Naive thymus-derived CD8-positive, alpha-beta T cell (primary cell): Measurements from ENCODE around the gene EYA3. TPM values are rescaled to one million over a fixed set of nuclear protein-coding genes. Genes with fewer than 3 reads are reported as not detected.

ENCODE experiments used
- ATAC-seq, 2 donors: fragments of 150-1000 bp; cut with Tn5 transposase in 1 of 2; sonication (Bioruptor Pico), chemical (Tn5 transposase) in 1 of 2; 1 replicate in 1 of 2; 2 replicates in 1 of 2; pipeline ENCODE4 v1.10.0; 2021; ENCODE audit warnings: mild to moderate bottlenecking in 2 of 2, moderate library complexity in 2 of 2
- POLR2A ChIA-PET: fragments of 350-600 bp; sonication (Branson Sonifier 250); formaldehyde crosslinking; loops from one replicate; lab custom pipeline; 2021; ENCODE audit warnings: antibody characterized with exemption; lab: Charles Lee
- DNase-seq, 10 donors: peaks; one replicate each; pipeline versions ENCODE4 v3.0.0 to v3.0.0-alpha.2; 2020 to 2022
- H3K27ac Mint-ChIP-seq, 10 donors: one replicate each; pipeline ENCODE4 v1.8.0; 2020 to 2022; ENCODE audit warnings: mild to moderate bottlenecking in 10 of 10, mixed read lengths in 10 of 10, moderate library complexity in 4 of 10, inconsistent platforms in 1 of 10
- H3K27me3 Mint-ChIP-seq, 5 donors: one replicate each; pipeline ENCODE4 v1.8.0; 2021 to 2022; ENCODE audit warnings: mixed read lengths in 5 of 5
- H3K36me3 Mint-ChIP-seq, 3 donors: one replicate each; pipeline ENCODE4 v1.8.0; 2020 to 2022; ENCODE audit warnings: mixed read lengths in 3 of 3, mild to moderate bottlenecking in 2 of 3, inconsistent platforms in 1 of 3
- H3K4me1 Mint-ChIP-seq, 4 donors: one replicate each; pipeline ENCODE4 v1.8.0; 2021 to 2022; ENCODE audit warnings: mixed read lengths in 4 of 4
- H3K4me3 Mint-ChIP-seq, 10 donors: one replicate each; pipeline ENCODE4 v1.8.0; 2020 to 2022; ENCODE audit warnings: mild to moderate bottlenecking in 10 of 10, mixed read lengths in 10 of 10, moderate library complexity in 6 of 10, inconsistent platforms in 1 of 10
- H3K9me3 Mint-ChIP-seq, 9 donors: one replicate each; pipeline ENCODE4 v1.8.0; 2020 to 2022; ENCODE audit warnings: mixed read lengths in 9 of 9, mild to moderate bottlenecking in 3 of 9, inconsistent platforms in 1 of 9, moderate library complexity in 1 of 9
- polyA plus RNA-seq, 3 donors: library from polyadenylated mRNA; unstranded; fragments of 300-500 nt; fragmentation: Illumina TruSeq; gene quantifications; one replicate each; pipeline ENCODE4 v1.2.3, GENCODE V29; 2021
- total RNA-seq, 8 experiments: library from RNA in 2 of 8; stranded (reverse) in 2 of 8; gene quantifications; one replicate each; pipeline ENCODE4 v1.2.3 and lab custom pipeline; 2021 to 2026

The EYA3 gene
- total and polyA plus RNA-seq, 5 experiments from 2014 or later = 1.8 to 22.8 (median 6.2) TPM

DNA sequence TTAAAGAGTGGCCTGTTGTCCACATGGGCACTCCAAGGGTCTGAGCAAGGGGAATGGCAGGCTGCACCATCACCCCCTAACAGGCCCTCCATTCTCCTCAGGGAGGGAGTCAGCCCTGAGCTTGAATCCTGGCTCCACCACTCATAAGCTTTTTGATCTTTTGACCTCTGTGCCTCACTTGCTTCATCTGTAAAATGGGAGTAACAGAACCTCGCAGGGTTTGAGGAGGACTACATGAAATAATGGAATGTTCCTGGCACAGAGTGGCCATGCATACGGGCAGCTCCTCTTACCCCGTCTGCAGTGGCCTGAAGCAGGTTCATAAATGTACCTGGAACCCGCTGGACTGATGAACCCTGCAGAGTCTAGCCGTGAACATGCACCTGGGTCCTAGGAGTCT, 130.8 kb downstream of the EYA3 start:
- H3K27me3 Mint-ChIP-seq = peaks cover 0 to 5% (median 0%) of the 10 kb centered on the region in 5 donors
- peaks cover 10 to 35% (median 21%) of the 10 kb centered on the region in 4 donors for H3K4me1 Mint-ChIP-seq
- peaks cover 0 to 2% (median 0%) of the 10 kb centered on the region in 3 donors for H3K36me3 Mint-ChIP-seq
- H3K4me3 Mint-ChIP-seq = peak overlapping the region in 3 of 10 donors; percentile 58 to 73 (median 69)
- DNase-seq (no peak), ATAC-seq (no peak)
- H3K27ac Mint-ChIP-seq = peak overlapping the region in 1 of 10 donors; percentile 37
- no peaks in the 10 kb centered on the region for H3K9me3 Mint-ChIP-seq
- POLR2A ChIA-PET = interaction anchor here (0.6 to 4.0 kb wide), 5 partner anchors 9 to 101 kb away, joined by 3 to 20 read pairs (median 4); no protein-coding TSS in a partner anchor

DNA sequence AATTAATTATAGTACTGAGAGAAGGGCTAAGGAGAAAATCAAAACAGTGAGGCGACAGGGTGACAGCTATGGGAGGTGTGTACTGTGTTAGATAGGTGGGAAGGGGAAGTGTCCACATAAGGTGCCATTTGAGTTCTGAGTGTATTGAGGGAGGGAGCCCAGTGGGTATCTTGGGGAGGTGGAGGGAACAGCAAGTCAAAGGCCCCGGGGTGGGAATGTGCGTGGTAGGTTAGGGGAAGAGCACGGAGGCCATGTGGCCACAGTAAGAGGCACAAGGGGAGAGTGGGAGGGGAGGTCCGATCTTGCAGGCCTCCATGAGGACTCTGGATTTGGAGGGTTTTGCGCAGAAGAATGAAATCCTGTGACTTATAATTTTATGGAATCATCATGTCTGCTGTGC, 131.6 kb downstream of the EYA3 start:
- Mint-ChIP-seq H3K4me1 (peaks cover 7 to 27% (median 17%) of the 10 kb centered on the region in 4 donors), H3K4me3 (peak overlapping the region in 4 of 10 donors; percentile 9 to 56 (median 37)), H3K27me3 (peaks cover 0 to 5% (median 0%) of the 10 kb centered on the region in 5 donors), H3K27ac (peak overlapping the region in 3 of 10 donors; percentile 5 to 48 (median 14)), H3K9me3 (no peaks in the 10 kb centered on the region), H3K36me3 (no peaks in the 10 kb centered on the region)
- no peak for DNase-seq
- POLR2A ChIA-PET = interaction anchor here (1.3 to 4.0 kb wide), 2 partner anchors 9 to 12 kb away, joined by 3 to 20 read pairs; no protein-coding TSS in a partner anchor
- no peak for ATAC-seq

DNA sequence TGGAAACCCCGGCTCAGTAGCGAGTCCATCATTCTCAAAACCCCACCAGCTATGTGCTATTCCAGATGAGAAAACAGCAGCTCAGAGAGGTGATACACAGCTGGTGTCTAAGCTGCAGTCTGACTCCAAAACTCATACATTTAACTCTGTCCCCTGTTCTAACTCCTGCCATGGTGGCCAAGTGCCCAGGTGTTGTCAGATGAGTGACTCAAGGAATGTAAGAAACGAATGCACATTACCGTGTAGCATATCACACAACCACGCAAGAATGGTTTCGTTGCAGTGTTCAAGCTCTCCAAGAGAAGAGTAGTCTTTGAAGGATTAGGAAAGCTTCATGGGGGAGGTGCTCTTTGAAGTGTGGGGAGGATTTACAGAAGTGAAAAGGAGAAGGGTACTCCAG, 133.3 kb downstream of the EYA3 start:
- Mint-ChIP-seq H3K4me3 (peak overlapping the region in 1 of 10 donors; percentile 10), H3K27ac (peak overlapping the region in 1 of 10 donors; percentile 53), H3K9me3 (no peaks in the 10 kb centered on the region), H3K4me1 (peaks cover 0 to 13% (median 5%) of the 10 kb centered on the region in 4 donors), H3K36me3 (no peaks in the 10 kb centered on the region), H3K27me3 (peaks cover 0 to 5% (median 0%) of the 10 kb centered on the region in 5 donors)
- ATAC-seq (no peak), DNase-seq (no peak)
- POLR2A ChIA-PET = no interaction called here

DNA sequence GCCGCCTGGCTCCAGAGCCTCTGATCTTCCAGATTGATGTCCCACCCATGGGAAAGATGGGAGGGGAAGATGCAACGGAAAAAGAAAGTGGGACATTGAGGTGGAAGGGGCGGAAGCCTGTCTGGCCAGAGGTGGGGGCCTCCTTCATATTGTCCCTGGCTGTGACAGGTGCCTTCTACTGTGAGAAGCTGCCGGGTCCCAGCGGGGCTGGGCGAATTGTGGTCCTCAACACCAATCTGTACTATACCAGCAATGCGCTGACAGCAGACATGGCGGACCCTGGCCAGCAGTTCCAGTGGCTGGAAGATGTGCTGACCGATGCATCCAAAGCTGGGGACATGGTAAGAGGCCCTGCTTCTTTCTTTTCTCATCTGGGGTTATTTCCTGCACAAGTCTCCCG, 134.2 kb downstream of the EYA3 start:
- no peaks in the 10 kb centered on the region for H3K9me3 Mint-ChIP-seq
- peaks cover 0 to 10% (median 3%) of the 10 kb centered on the region in 4 donors for H3K4me1 Mint-ChIP-seq
- H3K4me3 Mint-ChIP-seq = no peak overlapping the region
- DNase-seq = no peak
- H3K36me3 Mint-ChIP-seq = no peaks in the 10 kb centered on the region
- ATAC-seq = no peak
- H3K27ac Mint-ChIP-seq = no peak overlapping the region
- H3K27me3 Mint-ChIP-seq = peaks cover 0 to 5% (median 0%) of the 10 kb centered on the region in 5 donors
- POLR2A ChIA-PET = interaction anchor here (0.6 kb wide), 1 partner anchor 146 kb away, joined by 4 read pairs; no protein-coding TSS in a partner anchor

DNA sequence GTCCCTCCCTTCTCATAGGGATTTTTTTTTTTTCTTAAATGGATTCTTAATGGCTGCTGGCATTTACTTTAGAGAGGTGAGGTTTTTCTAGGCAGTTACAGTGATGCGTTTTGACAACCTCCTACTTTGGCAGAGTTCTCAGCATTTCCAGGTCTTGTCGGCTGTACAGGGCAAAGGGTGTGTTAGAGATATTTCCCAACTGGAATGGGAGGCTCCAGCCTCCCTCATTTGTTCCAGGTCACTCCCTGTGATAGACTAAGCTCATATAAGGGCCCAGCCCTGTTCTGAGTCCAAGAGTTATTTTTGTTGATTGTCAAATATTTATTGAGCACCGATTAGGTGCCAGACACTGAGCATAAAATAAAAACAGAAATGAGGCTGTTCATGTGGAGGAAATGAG, 136.3 kb downstream of the EYA3 start:
- POLR2A ChIA-PET = interaction anchor here (0.5 to 1.6 kb wide), 3 partner anchors 8 to 249 kb away, joined by 3 to 6 read pairs (median 3); partner anchors contain the start of gene XKR8
- Mint-ChIP-seq H3K9me3 (no peaks in the 10 kb centered on the region), H3K27me3 (peaks cover 0 to 5% (median 0%) of the 10 kb centered on the region in 5 donors), H3K4me1 (peaks cover 0 to 1% (median 0%) of the 10 kb centered on the region in 4 donors), H3K4me3 (no peak overlapping the region), H3K36me3 (no peaks in the 10 kb centered on the region), H3K27ac (peak overlapping the region in 2 of 10 donors; percentile 51 to 56)
- ATAC-seq = no peak
- DNase-seq = no peak

DNA sequence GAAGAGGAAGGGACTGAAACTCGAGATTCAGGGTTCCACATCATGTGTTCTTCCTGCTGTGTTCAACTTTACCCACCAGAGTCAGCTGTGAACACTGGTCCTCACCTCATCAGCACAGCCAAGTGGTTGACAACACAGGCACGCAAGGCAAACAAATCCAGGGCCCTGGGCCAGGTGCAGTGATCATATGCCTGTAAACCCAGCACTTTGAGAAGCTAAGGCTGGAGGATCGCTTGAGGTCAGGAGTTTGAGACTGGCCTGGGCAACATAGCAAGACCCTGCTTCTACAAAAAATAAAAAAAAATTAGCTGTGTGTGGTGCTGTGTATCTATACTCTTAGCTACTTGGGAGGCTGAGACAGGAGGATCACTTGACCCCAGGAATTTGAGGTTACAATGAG, 137.0 kb downstream of the EYA3 start:
- Mint-ChIP-seq H3K27me3 (peaks cover 0 to 5% (median 0%) of the 10 kb centered on the region in 5 donors), H3K4me1 (peaks cover 0 to 1% (median 0%) of the 10 kb centered on the region in 4 donors), H3K9me3 (no peaks in the 10 kb centered on the region), H3K27ac (no peak overlapping the region), H3K36me3 (no peaks in the 10 kb centered on the region), H3K4me3 (no peak overlapping the region)
- POLR2A ChIA-PET = interaction anchor here (0.7 to 1.6 kb wide), 3 partner anchors 9 to 278 kb away, joined by 3 to 6 read pairs (median 3); partner anchors contain the start of gene XKR8
- ATAC-seq = no peak
- no peak for DNase-seq

DNA sequence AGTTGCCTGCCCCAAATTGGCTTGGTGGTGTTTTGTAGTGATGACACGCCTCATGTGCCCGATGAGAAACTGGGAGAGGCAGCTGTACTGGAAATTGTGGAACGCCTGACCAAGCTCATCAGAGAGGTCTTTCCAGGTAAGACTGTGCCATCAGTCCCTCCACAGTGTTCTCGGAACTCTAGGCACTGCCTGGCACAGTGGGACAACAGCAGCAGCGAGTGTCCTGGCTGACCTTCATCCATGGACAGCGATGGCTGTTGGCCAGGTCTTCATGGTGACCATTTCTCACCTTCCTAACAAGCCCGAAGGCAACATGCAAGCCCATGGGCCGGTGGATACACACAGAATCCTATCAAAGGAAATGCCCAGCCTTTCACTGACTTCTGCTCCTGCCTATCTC, 139.4 kb downstream of the EYA3 start:
- no peak overlapping the region for H3K27ac Mint-ChIP-seq
- no peaks in the 10 kb centered on the region for H3K36me3 Mint-ChIP-seq
- H3K27me3 Mint-ChIP-seq = no peaks in the 10 kb centered on the region
- H3K4me3 Mint-ChIP-seq = no peak overlapping the region
- H3K4me1 Mint-ChIP-seq = peaks cover 0 to 9% (median 3%) of the 10 kb centered on the region in 4 donors
- no peak for ATAC-seq
- DNase-seq = no peak
- H3K9me3 Mint-ChIP-seq = no peaks in the 10 kb centered on the region
- POLR2A ChIA-PET = interaction anchor here (1.3 to 1.7 kb wide), 2 partner anchors 8 to 12 kb away, joined by 3 to 4 read pairs; no protein-coding TSS in a partner anchor

DNA sequence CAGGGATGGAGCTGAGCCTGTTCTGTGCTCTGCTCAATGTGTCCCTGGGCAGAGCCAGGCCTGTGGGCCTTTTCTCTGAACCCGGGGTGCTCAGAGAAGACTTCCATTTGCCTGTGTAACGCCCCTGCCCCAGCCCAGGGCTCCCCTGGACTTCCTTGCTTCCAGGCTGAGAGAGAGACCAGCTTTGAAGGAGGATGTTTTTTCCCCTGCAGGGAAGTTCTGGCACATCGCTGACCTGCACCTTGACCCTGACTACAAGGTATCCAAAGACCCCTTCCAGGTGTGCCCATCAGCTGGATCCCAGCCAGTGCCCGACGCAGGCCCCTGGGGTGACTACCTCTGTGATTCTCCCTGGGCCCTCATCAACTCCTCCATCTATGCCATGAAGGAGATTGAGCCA, 143.4 kb downstream of the EYA3 start:
- POLR2A ChIA-PET = interaction anchor here (0.6 to 2.8 kb wide), 4 partner anchors 11 to 186 kb away, joined by 3 to 20 read pairs (median 4); partner anchors contain the start of gene XKR8
- Mint-ChIP-seq H3K9me3 (no peaks in the 10 kb centered on the region), H3K27me3 (no peaks in the 10 kb centered on the region), H3K27ac (peak overlapping the region in 4 of 10 donors; percentile 14 to 53 (median 24)), H3K4me3 (peak overlapping the region in 1 of 10 donors; percentile 45), H3K36me3 (no peaks in the 10 kb centered on the region), H3K4me1 (peaks cover 4 to 41% (median 23%) of the 10 kb centered on the region in 4 donors)
- ATAC-seq = no peak
- DNase-seq = no peak

DNA sequence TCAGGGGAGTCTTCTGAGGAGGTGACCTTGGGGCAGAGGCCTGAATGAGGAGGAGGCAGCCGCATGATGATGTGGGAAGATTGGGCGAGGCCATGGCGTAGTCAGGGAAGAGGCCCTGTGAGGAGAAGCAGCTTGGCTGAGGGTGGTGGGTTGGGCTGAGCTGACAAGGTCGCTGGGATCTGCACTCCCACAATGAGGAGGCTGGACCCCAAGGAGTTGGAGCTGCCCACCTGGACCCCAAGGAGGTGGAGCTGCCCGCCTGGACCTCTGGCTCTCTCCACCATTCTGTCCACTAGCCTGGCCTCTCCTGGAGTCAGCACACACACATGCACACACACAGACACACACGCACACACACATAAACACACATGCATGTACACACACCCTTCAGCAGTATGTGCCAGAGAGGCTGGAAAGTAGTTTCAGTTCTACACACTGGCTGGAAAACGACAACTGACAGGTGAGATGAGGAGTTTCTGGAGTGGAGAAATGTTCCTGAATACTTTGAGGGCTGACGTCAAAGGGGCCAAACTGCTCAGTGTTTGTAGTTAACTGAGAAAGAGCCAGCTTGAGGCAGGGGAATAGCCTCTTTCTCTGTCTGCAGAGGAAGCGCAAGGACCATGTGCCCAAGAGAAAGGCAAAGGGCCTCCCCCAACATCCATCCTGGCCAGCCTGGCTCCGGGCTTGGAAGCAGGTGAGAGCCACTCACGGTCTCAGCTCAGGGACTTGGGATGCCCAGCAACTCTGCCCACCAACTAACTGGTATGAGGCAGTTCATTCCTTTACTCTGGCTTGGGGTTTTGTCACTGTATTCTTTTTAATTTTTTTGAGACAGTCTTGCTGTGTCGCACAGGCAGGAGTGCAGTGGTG, 146.5 kb downstream of the EYA3 start:
- POLR2A ChIA-PET = interaction anchor here (0.6 to 3.0 kb wide), 2 partner anchors 18 to 1439 kb away, joined by 5 to 10 read pairs; partner anchors contain the start of gene XKR8
- no peak for ATAC-seq

DNA sequence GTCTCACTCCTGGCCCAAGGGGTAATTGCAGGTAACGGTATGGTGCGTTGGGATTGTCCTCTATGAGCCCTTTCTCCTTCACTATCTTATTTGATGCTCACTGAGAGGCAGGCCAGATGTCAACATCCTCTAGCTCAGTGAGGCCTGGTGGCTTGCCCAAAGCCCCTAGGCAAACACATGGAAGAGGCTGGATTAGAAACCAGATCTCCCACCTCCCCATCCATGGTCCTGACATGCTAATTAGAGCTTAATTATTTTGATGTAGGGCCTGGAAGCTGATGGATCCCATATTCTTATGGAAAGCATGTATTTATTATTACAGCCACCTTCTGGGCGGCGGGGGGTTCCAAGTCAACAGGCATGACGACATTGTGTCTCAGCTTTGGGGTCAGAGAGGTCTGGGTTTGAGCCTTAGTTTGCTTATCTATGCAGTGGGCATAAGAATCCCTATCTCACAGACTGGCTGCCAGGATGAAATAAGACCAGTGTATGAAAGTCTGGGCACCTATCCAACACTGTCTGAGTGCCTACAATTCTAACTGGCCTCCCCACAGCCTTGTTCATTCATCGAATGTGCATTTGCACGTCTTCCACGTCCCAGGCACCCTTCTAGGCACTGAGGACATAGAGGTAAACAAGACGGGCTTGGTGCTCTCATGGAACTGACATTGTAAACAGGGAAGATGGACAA, 147.4 kb downstream of the EYA3 start:
- peak overlapping the region; percentile 48 to 94 (median 78) for H3K27ac Mint-ChIP-seq
- DNase-seq = no peak
- no peak overlapping the region for H3K4me3 Mint-ChIP-seq
- no peak for ATAC-seq
- POLR2A ChIA-PET = interaction anchor here (0.5 to 3.0 kb wide), 6 partner anchors 14 to 83 kb away, joined by 3 to 10 read pairs (median 5); partner anchors contain the start of gene XKR8
- no peaks in the 10 kb centered on the region for H3K9me3 Mint-ChIP-seq
- H3K4me1 Mint-ChIP-seq = peaks cover 5 to 45% (median 23%) of the 10 kb centered on the region in 4 donors
- no peaks in the 10 kb centered on the region for H3K36me3 Mint-ChIP-seq
- peaks cover 0 to under 1% (median 0%) of the 10 kb centered on the region in 5 donors for H3K27me3 Mint-ChIP-seq

More for the DNA sequence above, 146.5 kb downstream of the EYA3 start:
- no peaks in the 10 kb centered on the region for H3K36me3 Mint-ChIP-seq
- H3K27me3 Mint-ChIP-seq = no peaks in the 10 kb centered on the region
- DNase-seq = no peak
- H3K4me1 Mint-ChIP-seq = peaks cover 5 to 45% (median 23%) of the 10 kb centered on the region in 4 donors
- H3K27ac Mint-ChIP-seq = peak overlapping the region; percentile 18 to 93 (median 54)
- no peak overlapping the region for H3K4me3 Mint-ChIP-seq
- no peaks in the 10 kb centered on the region for H3K9me3 Mint-ChIP-seq

DNA sequence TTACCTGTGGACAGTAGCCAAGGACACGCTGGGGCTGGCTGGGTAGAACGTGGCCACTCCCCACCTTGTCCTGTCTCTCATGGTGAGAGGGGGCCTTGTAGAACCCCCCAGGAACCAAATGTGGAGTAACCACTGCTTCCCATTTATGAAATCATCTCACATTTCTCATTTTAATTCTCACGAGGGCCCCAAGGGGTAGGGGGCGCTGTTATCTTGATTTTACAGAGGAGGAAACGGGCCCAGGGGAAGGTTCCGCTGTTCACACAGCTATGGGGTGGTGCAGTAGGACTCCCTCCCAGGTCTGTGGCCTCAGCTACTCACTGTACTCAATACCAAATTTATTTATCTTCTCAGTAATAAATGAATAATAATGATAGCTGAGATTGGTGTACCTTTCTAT, 148.1 kb downstream of the EYA3 start:
- DNase-seq (peak; percentile 45 to 89 (median 68)), ATAC-seq (peak; percentile 90 to 96)
- H3K36me3 Mint-ChIP-seq = no peaks in the 10 kb centered on the region
- POLR2A ChIA-PET = interaction anchor here (0.6 to 3.0 kb wide), 4 partner anchors 19 to 82 kb away, joined by 4 to 10 read pairs (median 5); partner anchors contain the start of gene XKR8
- H3K27me3 Mint-ChIP-seq = peaks cover 0 to 7% (median 6%) of the 10 kb centered on the region in 5 donors
- peaks cover 9 to 52% (median 26%) of the 10 kb centered on the region in 4 donors for H3K4me1 Mint-ChIP-seq
- H3K9me3 Mint-ChIP-seq = no peaks in the 10 kb centered on the region
- no peak overlapping the region for H3K4me3 Mint-ChIP-seq
- peak overlapping the region; percentile 41 to 94 (median 83) for H3K27ac Mint-ChIP-seq

DNA sequence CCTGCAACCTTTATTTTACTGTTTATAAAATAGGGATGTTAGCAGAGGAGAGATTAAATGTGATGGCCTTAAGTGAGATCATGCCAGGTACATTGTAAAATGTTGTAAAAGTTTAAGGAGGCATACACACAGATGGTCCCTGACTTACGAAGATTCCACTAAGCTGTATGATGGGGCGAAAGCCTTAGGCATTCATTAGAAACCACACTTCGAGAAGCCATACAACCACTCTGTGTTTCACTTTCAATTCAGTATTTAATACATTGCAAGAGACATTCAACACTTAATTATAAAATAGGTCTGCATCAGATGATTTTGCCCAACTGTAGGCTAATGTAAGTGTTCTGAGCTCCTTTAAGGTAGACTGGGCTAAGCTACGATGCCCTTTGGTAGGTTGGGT, 149.9 kb downstream of the EYA3 start:
- H3K27me3 Mint-ChIP-seq = peaks cover 4 to 14% (median 11%) of the 10 kb centered on the region in 5 donors
- H3K4me3 Mint-ChIP-seq = no peak overlapping the region
- no peaks in the 10 kb centered on the region for H3K36me3 Mint-ChIP-seq
- peak overlapping the region in 1 of 10 donors; percentile 29 for H3K27ac Mint-ChIP-seq
- ATAC-seq (no peak), DNase-seq (no peak)
- POLR2A ChIA-PET = no interaction called here
- peaks cover 17 to 47% (median 26%) of the 10 kb centered on the region in 4 donors for H3K4me1 Mint-ChIP-seq
- no peaks in the 10 kb centered on the region for H3K9me3 Mint-ChIP-seq
